NOMO-1 treated with dmso at 0.1 percent for 144 hours (cell line): ENCODE data around the gene AP2A2.

Source experiments
- DNase-seq: peaks from one replicate; lab custom pipeline; 2025; ENCODE audit not compliant: unreplicated experiment; lab: John Stamatoyannopoulos, UW

AP2A2 gene

DNA sequence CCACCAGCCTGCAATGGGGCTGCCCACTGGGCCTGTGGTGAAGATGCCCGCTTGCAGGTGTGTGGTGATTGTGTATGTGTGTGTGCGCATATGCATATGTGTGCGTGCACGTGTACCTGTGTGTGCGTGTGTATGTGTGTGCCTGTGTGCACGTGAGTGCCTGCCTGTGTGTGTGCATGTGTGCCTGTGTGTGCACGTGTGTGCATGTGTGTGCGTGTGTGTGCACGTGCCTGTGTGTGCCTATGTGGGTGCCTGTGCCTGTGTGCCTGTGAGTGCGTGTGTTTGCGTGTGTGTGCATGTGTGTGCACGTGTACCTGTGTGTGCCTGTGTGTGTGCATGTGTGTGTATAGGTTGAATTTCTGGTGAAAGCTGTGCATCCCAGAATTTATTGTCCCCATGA, 113.3 kb downstream of the AP2A2 start:
- DNase-seq = no peak

- no peak for DNase-seq
Measured at GRCh38 chr11:1039481-1040427, 114.1 kb downstream of the AP2A2 start.

GRCh38 chr11:1040428-1041148, 114.9 kb downstream of the AP2A2 start:
- DNase-seq = no peak

DNA sequence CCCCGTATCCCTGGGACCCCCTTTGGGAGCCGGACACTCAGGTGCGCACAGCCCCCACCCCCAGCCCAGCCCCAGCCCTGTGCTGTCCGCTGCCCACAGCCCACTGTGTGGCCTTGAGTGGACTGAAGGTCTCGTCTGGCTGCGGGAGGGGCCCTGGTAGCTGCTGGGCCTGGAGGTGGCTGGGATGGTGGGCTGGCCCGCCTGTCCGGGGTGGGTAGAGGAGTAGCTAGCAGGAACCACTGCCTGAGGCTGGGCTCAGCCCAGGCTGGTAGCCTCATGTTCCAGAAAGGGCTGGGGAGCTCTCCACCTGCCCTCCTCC, 115.4 kb downstream of the AP2A2 start:
- DNase-seq = no peak

DNA sequence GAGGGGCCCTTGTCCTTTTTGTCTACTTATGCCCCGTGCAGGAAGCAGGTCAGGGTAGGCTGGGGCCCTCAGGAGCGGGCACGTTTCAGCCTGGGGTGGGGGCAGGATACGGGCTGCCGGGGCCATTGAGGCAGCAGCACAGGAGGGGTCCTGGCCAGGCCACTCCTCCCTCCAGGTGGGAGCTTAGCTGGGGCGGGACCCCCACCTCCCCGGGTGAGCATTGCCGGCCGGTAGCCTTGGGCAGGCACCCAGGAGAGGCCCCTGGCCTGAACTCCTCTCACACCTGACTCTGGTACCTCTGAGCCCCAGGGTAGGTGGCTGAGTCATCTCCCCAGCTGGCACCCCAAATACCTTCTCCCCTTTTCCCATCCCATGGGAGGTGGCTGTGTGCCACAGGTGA, 115.8 kb downstream of the AP2A2 start:
- DNase-seq = no peak

DNA sequence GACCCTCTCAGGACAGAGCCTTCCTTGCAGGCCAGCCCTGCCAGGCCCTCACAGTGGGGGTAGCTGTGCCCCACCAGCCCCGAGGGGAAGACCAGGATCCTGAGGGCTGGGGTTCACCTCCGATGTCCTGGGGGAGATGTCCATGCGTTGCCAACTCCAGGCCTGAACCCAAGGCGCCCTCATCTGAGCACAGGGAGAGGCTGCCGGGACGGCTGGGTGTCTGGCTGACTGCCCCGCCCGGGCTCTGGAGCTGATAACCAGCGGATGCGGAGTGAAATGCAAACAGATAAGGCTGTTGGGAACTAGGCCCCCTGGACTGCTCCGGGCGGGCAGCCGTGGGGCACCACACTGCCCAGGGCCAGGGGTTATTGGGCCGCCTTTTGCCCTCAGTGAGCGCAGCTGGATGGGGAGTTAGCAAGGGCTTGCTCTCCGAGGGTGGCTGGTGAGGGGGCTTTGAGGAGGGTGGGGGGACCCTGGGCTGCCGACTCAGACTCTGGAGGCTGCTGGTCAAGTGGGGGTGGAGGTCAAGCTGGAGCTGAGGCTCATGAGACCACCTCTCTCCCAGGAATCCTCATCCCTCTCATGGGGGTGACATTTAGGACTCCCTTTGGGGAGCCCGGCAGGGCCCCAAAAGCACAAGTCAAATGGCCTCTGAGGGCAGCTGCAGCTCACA, 116.4 kb downstream of the AP2A2 start:
- no peak for DNase-seq

DNA sequence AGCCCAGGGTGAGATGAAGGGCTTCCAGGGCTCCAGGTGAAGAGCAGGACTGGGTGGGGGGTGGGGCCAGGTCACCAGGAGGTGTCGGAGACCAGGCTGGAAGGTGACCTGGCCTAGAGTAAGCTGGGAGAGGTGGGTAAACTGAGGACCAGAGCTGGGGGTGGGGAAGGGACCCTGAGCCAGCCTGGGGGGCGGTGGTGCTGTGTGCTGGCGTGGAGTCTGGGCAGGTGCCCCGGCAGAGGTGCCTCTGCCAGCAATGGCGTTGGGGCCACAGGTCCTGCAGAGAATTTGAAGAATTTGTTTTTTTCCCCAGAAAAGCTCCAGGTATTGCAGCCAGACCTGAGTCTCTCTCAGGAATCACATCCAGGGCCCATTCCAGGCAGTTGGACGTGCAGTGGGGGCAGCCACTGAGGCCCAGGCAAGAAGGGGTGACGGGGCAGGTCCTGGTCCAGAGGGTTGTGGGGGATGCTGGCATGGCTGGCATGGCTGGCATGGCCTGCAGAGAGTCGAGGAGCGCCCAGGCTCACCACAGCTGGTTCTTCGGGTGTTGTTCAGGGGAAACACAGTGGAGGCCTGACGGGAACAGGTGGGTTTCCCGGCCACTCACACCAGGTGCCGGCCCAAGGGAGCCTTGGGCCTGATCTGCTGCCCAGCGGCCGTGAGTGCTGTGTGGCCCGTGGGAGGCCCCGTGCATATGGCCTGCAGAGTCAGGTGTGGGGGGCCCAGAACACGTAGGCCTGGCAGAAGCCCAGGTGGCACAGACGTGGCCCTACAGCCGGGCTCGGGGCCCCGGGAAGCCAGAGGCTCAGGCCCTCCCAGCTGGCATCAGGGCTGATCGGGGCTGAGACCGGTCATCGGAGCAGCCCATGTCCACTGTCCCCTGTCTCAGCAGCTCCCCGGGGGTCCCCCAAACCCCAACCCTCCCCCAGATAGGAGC, 117.2 kb downstream of the AP2A2 start:
- DNase-seq = no peak

- no peak for DNase-seq
Measured at GRCh38 chr11:1043563-1044096, 118.0 kb downstream of the AP2A2 start.

DNA sequence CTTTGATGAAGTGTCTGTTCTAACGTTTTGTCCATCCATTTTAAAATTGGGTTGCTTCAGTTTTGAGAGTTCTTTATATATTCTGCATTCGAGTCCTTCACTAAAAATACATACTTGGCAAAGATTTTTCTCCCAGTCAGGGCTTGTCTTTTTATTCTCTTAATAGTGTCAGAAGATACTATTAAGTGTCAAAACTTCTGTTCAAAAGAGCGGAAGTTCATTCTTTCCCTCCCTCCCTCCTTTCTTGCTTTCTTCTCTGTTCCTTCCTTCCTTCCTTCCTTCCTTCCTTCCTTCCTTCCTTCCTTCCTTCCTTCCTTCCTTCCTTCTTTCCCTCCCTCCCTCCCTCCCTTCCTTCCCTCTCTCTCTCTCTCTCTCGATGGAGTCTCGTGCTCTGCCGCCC, 118.5 kb downstream of the AP2A2 start:
- no peak for DNase-seq

- DNase-seq = no peak
Measured at GRCh38 chr11:1047595-1048156, 122.0 kb downstream of the AP2A2 start.

GRCh38 chr11:1048375-1049070, 122.9 kb downstream of the AP2A2 start:
- no peak for DNase-seq

DNA sequence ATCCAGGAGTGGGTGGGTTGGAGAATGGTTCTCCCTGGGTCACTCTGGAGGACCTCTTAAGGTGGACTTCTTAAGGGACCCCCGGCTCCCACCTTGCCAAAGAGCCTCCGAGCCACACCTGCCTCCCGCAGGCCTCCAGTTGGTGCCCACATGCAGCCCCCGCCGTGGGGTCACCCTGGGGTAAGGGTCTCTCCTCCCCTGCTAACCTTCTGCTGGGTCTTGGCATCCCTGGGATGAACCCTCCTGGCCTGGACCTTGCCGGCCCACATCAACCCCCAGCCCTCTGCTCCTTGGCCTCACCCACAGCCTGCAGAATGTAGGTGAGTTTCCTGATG, 123.4 kb downstream of the AP2A2 start:
- DNase-seq = no peak

- no peak for DNase-seq
Measured at GRCh38 chr11:1049431-1049891, 123.8 kb downstream of the AP2A2 start.

DNA sequence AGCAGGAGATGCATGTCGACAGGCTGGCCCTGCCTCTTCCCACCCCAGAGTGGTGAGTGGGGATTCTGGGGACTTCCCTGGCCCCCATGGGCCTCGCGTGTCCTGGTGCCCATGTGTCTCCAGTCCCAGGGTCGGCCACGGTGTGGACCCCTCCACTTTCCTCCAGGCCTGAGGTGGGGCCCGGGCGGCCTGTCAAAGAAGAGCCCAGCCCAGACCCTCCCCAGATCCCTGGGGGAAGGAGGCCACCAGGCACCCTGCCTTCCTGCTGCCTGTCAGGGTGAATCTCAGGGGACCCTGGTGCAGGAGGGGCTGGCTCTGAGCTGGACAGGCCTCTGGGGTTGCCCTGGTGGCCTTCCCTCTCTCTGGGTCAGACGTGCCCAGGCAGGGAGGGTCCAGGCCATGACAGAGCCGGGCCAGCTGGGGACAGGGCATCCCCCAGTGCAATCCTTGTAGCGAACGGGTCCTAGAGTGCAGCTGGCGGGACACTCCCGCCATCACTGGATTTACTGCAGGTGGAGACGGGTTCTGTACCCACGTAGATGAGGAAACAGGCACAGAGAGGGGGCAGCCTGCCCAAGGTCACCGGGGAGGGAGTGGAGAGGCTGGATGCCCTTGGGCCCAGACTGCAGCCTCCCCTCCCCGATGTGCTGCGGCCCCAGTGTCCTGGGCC, 124.4 kb downstream of the AP2A2 start:
- no peak for DNase-seq

GRCh38 chr11:1050581-1051355, 125.1 kb downstream of the AP2A2 start:
- peak; percentile 58 for DNase-seq

GRCh38 chr11:1051356-1052132, 125.9 kb downstream of the AP2A2 start:
- no peak for DNase-seq
